H1 (cell line): Measurements from ENCODE around the gene LGALS3. TPM values are rescaled to one million over a fixed set of nuclear protein-coding genes. Genes with fewer than 3 reads are reported as not detected.

Experiments used
- BRCA1 ChIP-seq: IDR thresholded peaks from 2 replicates; pipeline ENCODE4 v1.6.1; 2012; ENCODE audit warnings: low read depth, low read length, improper control_type of control experiment
- CHD7 ChIP-seq: fragments of 300-600 bp; sonication (generic); IDR thresholded peaks from 2 replicates; pipeline ENCODE4 v1.7.1; 2012; ENCODE audit warnings: low read length, moderate library complexity, mild to moderate bottlenecking, inconsistent platforms; ENCODE audit not compliant: insufficient replicate concordance
- KDM1A ChIP-seq: fragments of 200-600, 300-600 bp; sonication (generic); IDR thresholded peaks from 2 replicates; pipeline ENCODE4 v1.7.1; 2016; ENCODE audit warnings: mild to moderate bottlenecking, low read length, borderline replicate concordance
- TAF7 ChIP-seq: optimal IDR thresholded peaks from 2 replicates; pipeline ENCODE3; 2011; ENCODE audit warnings: low read depth, mild to moderate bottlenecking, inconsistent platforms, low read length, moderate library complexity, borderline replicate concordance
- polyA plus RNA-seq, 7 experiments: library from polyadenylated mRNA; depleted of rRNA in 3 of 7; stranded (reverse) in 5 of 7; unstranded in 2 of 7; fragments of >200 nt in 5 of 7; fragments of 200-250 nt in 2 of 7; gene quantifications; 1 replicate in 5 of 7; 2 replicates in 1 of 7; 4 replicates in 1 of 7; pipeline versions ENCODE4 v1.2.1 to v1.2.3, GENCODE V29; 2011 to 2013; ENCODE audit warnings: missing spikeins in 2 of 7, mixed read lengths in 2 of 7
- total RNA-seq: library from RNA; stranded (reverse); fragmentation: NEBNext Ultra II Directional; extraction: Animal tissue kit (Norgen Biotek cat#: 25700); gene quantifications from 2 replicates; pipeline ENCODE4 v1.2.1, GENCODE V29; 2021

The LGALS3 gene
- total and polyA plus RNA-seq, 2 of the 8 experiments (the other 6 are each of a cell fraction or from before 2014, with no cell fraction given): 9.7 to 14.5 TPM

DNA sequence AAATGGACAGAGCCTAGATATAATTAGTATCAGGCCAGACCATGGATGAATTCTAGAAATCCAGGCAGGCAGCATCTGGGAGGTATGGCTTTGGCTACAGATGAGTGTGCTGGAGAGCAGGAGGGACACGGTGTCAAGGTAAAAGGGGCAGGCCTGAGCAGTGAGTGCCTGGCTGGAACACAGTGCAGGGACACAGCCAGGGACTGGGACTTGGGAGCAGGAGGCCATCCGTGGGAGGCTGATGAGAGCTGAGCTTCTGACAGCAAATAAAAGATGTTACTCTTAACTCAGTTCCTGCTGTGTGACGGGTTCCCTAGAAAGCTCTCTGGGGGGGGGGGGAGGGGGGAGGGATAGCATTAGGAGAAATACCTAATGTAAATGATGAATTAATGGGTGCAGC, 13.6 kb upstream of the LGALS3 start (continued):
- TF ChIP-seq CHD7: no peak
- TF ChIP-seq KDM1A: no peak
- no peak for TF ChIP-seq TAF7
- TF ChIP-seq BRCA1: no peak
- TF ChIP-seq, all 59 proteins: peak for 0
